ENCODE results near the gene PLEKHB1. TPM values are rescaled to one million over a fixed set of nuclear protein-coding genes. Genes with fewer than 3 reads are reported as not detected.
"Not testable (repeated sequence)": the region's sequence is repeated elsewhere in the genome, so short reads cannot be mapped to it uniquely, and the experiment has no call there.

Gene PLEKHB1
- polyA plus RNA-seq, 3 donors, result 12.5 to 17.9 (median 16.8) TPM

GRCh38 chr11:73667891-73668290 is 21.5 kb downstream of the PLEKHB1 start:
- DNase-seq (ENCODE audit: low read depth in 3 of 3, low spot score in 2 of 3), result no peak

DNA sequence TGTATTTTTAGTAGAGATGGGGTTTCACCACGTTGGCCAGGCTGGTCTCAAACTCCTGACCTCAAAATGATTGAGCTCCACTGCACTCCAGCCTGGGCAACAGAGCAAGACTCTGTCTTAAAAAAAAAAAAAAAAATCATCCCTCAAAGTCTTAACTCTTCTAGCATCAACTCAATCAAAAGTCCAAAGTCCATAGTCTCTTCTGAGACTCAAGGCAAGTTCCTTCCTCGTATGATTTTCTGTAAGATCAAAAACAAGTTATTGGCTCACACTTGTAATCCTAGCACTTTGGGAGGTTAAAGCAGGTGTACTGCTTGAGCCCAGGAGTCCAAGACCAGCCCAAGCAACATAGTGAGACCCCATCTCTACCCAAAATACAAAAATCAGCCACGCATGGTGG is 24.4 kb downstream of the PLEKHB1 start:
- no peak for DNase-seq (ENCODE audit: low read depth in 3 of 3, low spot score in 2 of 3)

DNA sequence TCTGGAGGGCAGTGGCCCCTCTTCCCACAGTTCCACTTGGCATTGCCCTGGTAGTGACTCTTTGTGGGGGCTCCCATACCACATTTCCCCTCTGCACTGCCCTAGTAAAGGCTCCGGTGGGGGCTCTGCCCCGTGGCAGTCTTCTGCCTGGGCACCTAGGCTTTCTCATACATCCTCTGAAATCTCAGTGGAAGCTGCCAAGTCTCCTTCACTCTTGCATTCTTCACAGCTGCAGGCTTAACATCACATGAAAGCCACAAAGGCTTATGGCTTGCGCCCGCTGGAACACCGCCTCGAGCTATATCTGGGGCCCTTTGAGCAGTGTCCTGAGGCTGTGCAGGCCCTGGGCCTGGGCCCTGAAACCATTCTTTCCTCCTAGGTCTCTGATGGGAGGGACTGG is 25.3 kb downstream of the PLEKHB1 start:
- DNase-seq (ENCODE audit: low read depth in 3 of 3, low spot score in 2 of 3), result no peak

DNA sequence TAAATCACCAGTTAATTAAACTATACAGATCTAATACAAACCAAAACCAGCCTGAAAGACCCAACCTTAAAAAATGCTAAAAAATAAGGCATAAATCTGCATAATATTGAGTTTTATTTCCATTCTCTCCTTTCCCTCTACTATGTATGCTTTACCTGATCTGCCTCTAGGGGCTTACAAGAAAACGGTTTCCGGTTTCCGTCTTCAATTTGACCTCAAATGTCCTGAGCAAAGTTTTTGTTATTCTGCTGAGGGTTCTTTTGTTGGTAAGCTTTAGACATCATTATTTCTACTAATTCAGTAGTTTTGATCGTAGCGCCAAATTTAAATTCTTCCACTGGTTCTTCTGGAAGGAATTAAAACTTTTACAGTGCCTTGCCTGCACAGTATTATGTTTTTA is 30.2 kb downstream of the PLEKHB1 start:
- not testable (repeated sequence) for DNase-seq (ENCODE audit: low read depth in 3 of 3, low spot score in 2 of 3)

GRCh38 chr11:73680687-73681086 is 34.3 kb downstream of the PLEKHB1 start:
- DNase-seq (ENCODE audit: low read depth in 3 of 3, low spot score in 2 of 3), result no peak

DNA sequence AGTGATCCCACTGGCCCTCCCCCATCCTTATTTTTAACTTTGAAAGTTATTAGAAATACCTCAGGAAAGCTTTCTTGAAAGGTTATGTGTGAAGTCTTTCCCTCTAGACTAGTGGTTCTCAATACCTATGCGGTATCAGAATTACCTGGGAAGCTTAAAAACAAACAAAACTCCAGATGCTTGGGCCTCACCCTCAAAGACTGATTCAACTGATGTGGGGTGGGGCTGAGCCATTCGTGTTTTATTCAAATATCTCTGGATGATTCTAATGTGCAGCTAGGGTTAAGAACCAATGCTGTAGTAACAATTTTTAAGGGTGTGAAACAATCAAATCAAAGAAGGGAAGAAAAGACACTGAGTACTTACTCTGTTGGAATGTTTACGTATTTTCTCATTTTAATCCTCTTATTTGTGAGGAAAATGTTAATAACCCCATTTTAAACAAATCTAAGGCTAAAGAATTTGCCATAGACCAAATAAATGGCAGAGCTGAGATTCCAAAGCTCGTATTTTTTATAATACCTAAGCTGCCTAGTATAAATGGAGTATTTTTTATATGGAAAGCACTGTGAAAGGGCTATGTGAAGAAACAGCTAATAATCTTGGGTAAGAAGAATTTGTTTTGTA is 47.6 kb downstream of the PLEKHB1 start:
- no peak for DNase-seq (ENCODE audit: low read depth in 3 of 3, low spot score in 2 of 3)

- DNase-seq (ENCODE audit: low read depth in 3 of 3, low spot score in 2 of 3), result no peak
Measured at GRCh38 chr11:73705053-73705452, 58.7 kb downstream of the PLEKHB1 start.

GRCh38 chr11:73710964-73711363 is 64.6 kb downstream of the PLEKHB1 start:
- DNase-seq (ENCODE audit: low read depth in 3 of 3, low spot score in 2 of 3), result no peak

Other genes with a start within 250 kb of the PLEKHB1 start
- gene FAM168A, start 48.5 kb upstream of the PLEKHB1 start, polyA plus RNA-seq (ENCODE audit: insufficient read length in 3 of 3), result 10 to 100 TPM; 40.3 to 43.6 (median 40.4) TPM
- gene RAB6A, start 114.5 kb downstream of the PLEKHB1 start, polyA plus RNA-seq (ENCODE audit: insufficient read length in 3 of 3), result 100 to 1,000 TPM; 128 to 141 (median 136) TPM
- gene MRPL48, start 141.3 kb downstream of the PLEKHB1 start, polyA plus RNA-seq (ENCODE audit: insufficient read length in 3 of 3), result 10 to 100 TPM; 73.3 to 75.1 (median 74.2) TPM
- 10 to 100 TPM; 65.5 to 73.4 (median 70.8) TPM for gene COA4, start 230.3 kb downstream of the PLEKHB1 start, polyA plus RNA-seq (ENCODE audit: insufficient read length in 3 of 3)
- 10 to 100 TPM; 29.0 to 37.2 (median 36.3) TPM for gene PAAF1, start 230.4 kb downstream of the PLEKHB1 start, polyA plus RNA-seq (ENCODE audit: insufficient read length in 3 of 3)

Measured in right renal cortex interstitium (tissue), 3 donors.